GM18519 (cell line): Measurements from ENCODE around the gene EBNA1BP2.
"Not testable (repeated sequence)": the region's sequence is repeated elsewhere in the genome, so short reads cannot be mapped to it uniquely, and the experiment has no call there.

ENCODE experiments used
- ATAC-seq: cut with Tn5 transposase; IDR thresholded peaks from one replicate; pipeline ENCODE4 v1.9.1; 2021; ENCODE audit warnings: mild to moderate bottlenecking, moderate library complexity; ENCODE audit not compliant: unreplicated experiment, low FRiP score

The EBNA1BP2 gene

GRCh38 chr1:43174873-43175272 lies 2.8 kb upstream of the EBNA1BP2 start:
- ATAC-seq, result no peak

DNA sequence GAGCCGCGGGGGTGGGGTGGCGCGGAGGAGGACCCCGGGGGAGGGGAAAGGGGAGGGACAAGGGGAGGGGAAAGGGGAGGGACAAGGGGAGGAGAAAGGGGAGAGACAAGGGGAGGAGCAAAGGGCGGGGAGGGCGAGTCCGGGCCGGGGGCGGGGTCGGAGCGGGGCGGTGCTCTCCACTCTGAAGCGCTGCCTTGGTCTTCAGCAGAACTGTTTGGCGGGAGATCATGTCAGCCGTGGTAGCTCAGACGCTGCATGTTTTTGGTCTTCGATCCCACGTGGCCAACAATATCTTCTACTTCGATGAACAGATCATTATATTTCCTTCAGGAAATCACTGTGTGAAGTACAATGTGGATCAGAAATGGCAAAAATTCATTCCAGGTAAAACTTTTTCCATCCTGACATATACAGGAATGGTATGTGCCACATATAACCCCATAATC lies 460 bp upstream of the EBNA1BP2 start:
- ATAC-seq, result no peak

GRCh38 chr1:43171312-43171875 lies 696 bp downstream of the EBNA1BP2 start:
- no peak for ATAC-seq

- ATAC-seq, result no peak
These were observed 6.3 kb downstream of the EBNA1BP2 start for GRCh38 chr1:43165765-43166164.

- no peak for ATAC-seq
These were observed 6.9 kb downstream of the EBNA1BP2 start for GRCh38 chr1:43165162-43165561.

DNA sequence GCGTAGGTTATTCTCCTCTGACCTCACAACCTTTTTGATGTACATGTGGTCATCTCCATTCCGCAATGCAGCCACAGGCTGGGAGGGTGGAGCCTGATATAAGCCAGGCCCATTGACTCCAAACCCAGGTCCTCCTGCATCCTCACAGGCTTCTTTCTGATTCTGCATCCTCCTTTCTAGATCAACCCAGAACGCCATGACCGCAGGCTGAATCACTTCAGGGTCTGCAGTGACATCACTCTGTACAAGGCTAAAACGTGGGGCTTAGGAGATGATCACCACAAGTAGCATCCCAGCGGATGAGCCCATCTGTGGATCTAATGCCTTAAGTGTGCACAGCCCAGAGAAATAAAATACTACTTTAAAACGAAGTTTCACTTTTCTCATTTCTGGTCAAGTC lies 16.1 kb downstream of the EBNA1BP2 start:
- no peak for ATAC-seq

DNA sequence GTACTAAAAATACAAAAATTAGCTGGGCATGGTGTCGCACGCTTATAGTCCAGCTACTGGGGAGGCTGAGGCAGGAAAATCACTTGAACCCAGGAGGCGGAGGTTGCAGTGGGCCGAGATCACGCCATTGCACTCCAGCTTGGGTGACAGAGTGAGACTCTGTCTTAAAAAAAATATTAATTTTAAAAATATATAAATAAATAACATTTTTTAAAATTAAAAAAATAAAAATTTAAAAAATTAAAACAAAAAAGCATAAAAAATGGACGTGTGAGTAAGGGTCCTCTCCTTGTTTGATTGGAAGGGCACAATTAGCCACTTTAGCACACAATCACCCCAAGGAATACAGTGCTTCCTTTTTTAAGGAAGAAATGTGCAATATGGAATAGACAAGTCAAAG lies 18.6 kb downstream of the EBNA1BP2 start:
- ATAC-seq, result no peak

DNA sequence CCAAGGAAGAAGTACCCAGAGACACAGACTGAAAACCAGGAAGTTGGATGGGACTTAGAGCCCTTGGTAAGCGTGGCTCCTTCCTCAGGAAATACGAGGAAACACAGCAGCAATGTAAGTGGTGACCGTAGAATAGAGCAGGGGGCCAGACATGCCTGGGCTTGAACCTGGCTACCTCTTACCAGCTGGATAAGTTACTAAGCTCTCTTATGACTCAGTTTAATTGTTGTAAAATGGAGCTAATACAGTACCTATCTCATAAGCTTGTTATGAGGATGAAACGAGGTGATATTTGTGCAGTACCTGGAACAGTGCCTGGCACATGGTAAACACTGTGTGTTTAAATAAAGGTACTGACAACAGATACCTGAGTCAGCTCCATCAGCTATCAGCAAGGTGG lies 19.2 kb downstream of the EBNA1BP2 start:
- ATAC-seq, result no peak

DNA sequence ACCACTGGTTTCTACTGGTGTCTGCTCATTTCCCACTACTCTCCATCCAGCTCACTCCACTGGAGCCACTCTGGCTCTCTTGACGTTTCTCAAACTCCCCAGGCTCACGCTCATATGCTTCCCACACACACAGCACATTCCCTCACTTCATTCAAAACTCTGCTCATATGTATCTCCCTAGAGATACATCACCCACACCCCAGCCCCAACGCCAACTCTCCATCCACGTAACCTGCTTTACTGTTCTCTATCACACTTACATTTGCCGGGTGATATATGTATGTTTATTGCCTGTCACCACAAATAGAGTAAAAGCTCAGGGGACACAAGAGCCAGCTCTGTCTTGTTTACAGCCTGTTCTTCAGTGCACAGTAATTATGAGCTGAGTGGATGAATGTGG lies 22.2 kb downstream of the EBNA1BP2 start:
- no peak for ATAC-seq

GRCh38 chr1:43147625-43148327 lies 24.3 kb downstream of the EBNA1BP2 start:
- ATAC-seq, result no peak

DNA sequence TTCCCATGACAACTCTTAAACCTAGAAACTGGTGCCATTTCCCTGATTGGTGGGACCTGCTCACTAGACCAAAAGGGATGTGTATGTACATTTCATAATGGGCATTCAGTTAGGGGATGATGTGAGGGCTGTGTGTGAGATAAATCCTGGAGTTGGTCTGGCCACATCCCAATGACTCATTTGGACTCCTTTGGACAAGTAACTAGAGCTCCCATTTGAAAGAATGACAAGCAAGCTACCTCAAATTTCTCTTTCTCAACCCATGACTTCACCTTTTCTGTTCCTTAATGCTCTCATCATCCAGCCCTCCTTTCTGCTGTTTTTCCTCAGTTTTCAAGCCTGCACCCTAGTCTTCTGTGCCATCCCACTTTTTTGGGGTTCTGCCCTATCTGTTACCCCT lies 27.9 kb downstream of the EBNA1BP2 start:
- no peak for ATAC-seq

- ATAC-seq, result no peak
These were observed 28.6 kb downstream of the EBNA1BP2 start for GRCh38 chr1:43143441-43143888.

GRCh38 chr1:43140583-43140982 lies 31.5 kb downstream of the EBNA1BP2 start:
- ATAC-seq, result no peak

- no peak for ATAC-seq
These were observed 32.1 kb downstream of the EBNA1BP2 start for GRCh38 chr1:43140010-43140409.

DNA sequence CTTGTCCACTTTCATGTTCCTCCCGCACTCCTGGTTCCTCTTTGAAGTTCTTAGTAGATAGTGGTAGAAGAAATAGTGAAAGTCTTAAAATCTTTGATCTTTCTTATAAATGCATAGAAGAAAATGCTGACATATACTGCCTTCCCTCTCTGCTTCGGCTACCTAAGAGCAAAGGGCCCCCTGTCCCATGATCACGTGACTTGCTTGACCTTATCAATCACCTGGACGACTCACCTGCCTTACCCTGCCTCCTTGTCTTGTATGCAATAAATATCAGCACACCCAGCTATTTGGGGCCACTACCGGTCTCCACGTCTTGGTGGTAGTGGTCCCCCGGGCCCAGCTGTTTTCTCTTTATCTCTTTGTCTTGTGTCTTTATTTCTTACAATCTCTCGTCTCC lies 32.8 kb downstream of the EBNA1BP2 start:
- not testable (repeated sequence) for ATAC-seq

- no peak for ATAC-seq
These were observed 34.5 kb downstream of the EBNA1BP2 start for GRCh38 chr1:43137445-43138052.

GRCh38 chr1:43135857-43136781 lies 36.0 kb downstream of the EBNA1BP2 start:
- ATAC-seq, result no peak

DNA sequence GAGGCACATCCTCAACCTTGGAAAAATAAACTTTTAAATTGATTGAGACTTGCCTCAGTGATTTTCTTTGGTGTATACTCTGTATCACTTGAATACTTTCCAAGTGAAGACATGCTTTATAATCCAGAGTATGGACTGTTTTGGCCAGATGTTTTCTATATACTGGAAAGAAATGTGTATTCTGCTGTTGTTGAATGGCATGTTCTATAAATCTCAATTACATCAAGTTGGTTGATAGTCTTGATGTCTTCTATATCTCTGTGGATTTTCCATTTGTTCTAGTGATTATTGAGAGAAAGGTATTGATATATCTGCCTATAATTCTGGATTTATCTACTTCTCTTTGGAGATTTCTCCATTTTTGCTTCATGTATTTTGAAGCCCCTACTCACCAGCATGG lies 37.5 kb downstream of the EBNA1BP2 start:
- no peak for ATAC-seq

- ATAC-seq, result no peak
These were observed 38.0 kb downstream of the EBNA1BP2 start for GRCh38 chr1:43134068-43134467.

GRCh38 chr1:43129426-43129825 lies 42.7 kb downstream of the EBNA1BP2 start:
- ATAC-seq, result no peak

- ATAC-seq, result no peak
These were observed 43.3 kb downstream of the EBNA1BP2 start for GRCh38 chr1:43128816-43129215.
